Suprapubic skin (tissue), 4 donors: ENCODE data around the gene TSHZ2. TPM values are rescaled to one million over a fixed set of nuclear protein-coding genes. Genes with fewer than 3 reads are reported as not detected.

Source experiments
- DNase-seq, 2 donors: peaks; one replicate each; pipeline ENCODE4 v3.0.0-alpha.2; 2019; ENCODE audit warnings: low spot score in 2 of 2
- H3K27ac ChIP-seq: fragments of 200-600 bp; sonication (generic); one replicate; pipeline ENCODE4 v1.5.1; 2019
- H3K27me3 ChIP-seq: fragments of 200-600 bp; sonication (generic); one replicate; pipeline ENCODE4 v1.5.1; 2019
- H3K36me3 ChIP-seq: fragments of 200-600 bp; sonication (generic); one replicate; pipeline ENCODE4 v1.5.1; 2019
- H3K4me1 ChIP-seq: fragments of 200-600 bp; sonication (generic); one replicate; pipeline ENCODE4 v1.5.1; 2019
- H3K4me3 ChIP-seq: fragments of 200-600 bp; sonication (generic); one replicate; pipeline ENCODE4 v1.5.1; 2019; ENCODE audit warnings: mild to moderate bottlenecking
- H3K9me3 ChIP-seq: fragments of 200-600 bp; sonication (generic); one replicate; pipeline ENCODE4 v1.5.1; 2019
- CTCF ChIP-seq, 2 donors: fragments of 200-600 bp in 1 of 2; fragments of 450-650 bp in 1 of 2; sonication (generic) in 1 of 2; IDR thresholded peaks; one replicate each; pipeline ENCODE4 v1.5.1; 2016 to 2019; ENCODE audit warnings: antibody characterized with exemption in 2 of 2, mild to moderate bottlenecking in 1 of 2, moderate library complexity in 1 of 2
- EP300 ChIP-seq: sonication (generic); formaldehyde crosslinking; IDR thresholded peaks from one replicate; pipeline ENCODE4 v1.6.1; 2017; ENCODE audit warnings: antibody characterized with exemption
- POLR2A ChIP-seq, 2 donors: fragments of 450-650 bp; IDR thresholded peaks; one replicate each; pipeline ENCODE4 v1.6.1; 2017; ENCODE audit warnings: antibody characterized with exemption in 2 of 2, mild to moderate bottlenecking in 2 of 2, moderate library complexity in 2 of 2
- POLR2AphosphoS5 ChIP-seq, 3 donors: sonication (generic); formaldehyde crosslinking; IDR thresholded peaks; one replicate each; pipeline ENCODE4 v1.6.1; 2017; ENCODE audit warnings: antibody characterized with exemption in 3 of 3
- WGBS: methylation state at CpG from one replicate; pipeline ENCODE4 v1.1.5; 2018; 5-methylcytosine and 5-hydroxymethylcytosine counted together
- total RNA-seq, 4 donors: library from RNA; depleted of rRNA; stranded (reverse); fragments of >200 nt; gene quantifications; one replicate each; pipeline ENCODE4 v1.1.0, GENCODE V29; 2016

The TSHZ2 gene
- total RNA-seq, 4 donors from 2014 or later = 10.2 to 24.7 (median 19.2) TPM

- WGBS = 85% methylated on average over 3 of the region's 3 CpGs
- no peak for DNase-seq
- Histone ChIP-seq H3K36me3 (no peaks in the 10 kb centered on the region), H3K4me1 (peaks cover 13% of the 10 kb centered on the region), H3K27me3 (no peaks in the 10 kb centered on the region), H3K9me3 (no peaks in the 10 kb centered on the region), H3K4me3 (no peak overlapping the region), H3K27ac (no peak overlapping the region)
- TF ChIP-seq CTCF (IDR thresholded peaks at IDR 0.05) = no peak
- TF ChIP-seq POLR2AphosphoS5 (IDR thresholded peaks at IDR 0.05) = no peak
- no peak for TF ChIP-seq EP300
- TF ChIP-seq POLR2A (IDR thresholded peaks at IDR 0.05) = no peak
Observed at GRCh38 chr20:53274807-53275206, 302.6 kb downstream of the TSHZ2 start.

- Histone ChIP-seq H3K27ac (no peak overlapping the region), H3K9me3 (no peaks in the 10 kb centered on the region), H3K27me3 (no peaks in the 10 kb centered on the region), H3K4me1 (peaks cover 13% of the 10 kb centered on the region), H3K4me3 (no peak overlapping the region), H3K36me3 (no peaks in the 10 kb centered on the region)
- DNase-seq = peak in 1 of 2 donors; percentile 72
- WGBS = 45% methylated on average over 3 of the region's 3 CpGs
- TF ChIP-seq POLR2AphosphoS5 (IDR thresholded peaks at IDR 0.05) (peak in 1 of 3 donors; percentile 68), CTCF (IDR thresholded peaks at IDR 0.05) (no peak)
Observed at GRCh38 chr20:53276143-53276542, 304.0 kb downstream of the TSHZ2 start.

- no peak for DNase-seq
- no peaks in the 10 kb centered on the region for H3K27me3 ChIP-seq
- H3K9me3 ChIP-seq = no peaks in the 10 kb centered on the region
- WGBS = 97% methylated on average over 1 of the region's 1 CpG
- H3K4me3 ChIP-seq = no peak overlapping the region
- H3K27ac ChIP-seq = no peak overlapping the region
- no peaks in the 10 kb centered on the region for H3K36me3 ChIP-seq
- peaks cover 13% of the 10 kb centered on the region for H3K4me1 ChIP-seq
- no peak for TF ChIP-seq CTCF (IDR thresholded peaks at IDR 0.05)
- no peak for TF ChIP-seq POLR2A (IDR thresholded peaks at IDR 0.05)
- no peak for TF ChIP-seq EP300
- no peak for TF ChIP-seq POLR2AphosphoS5 (IDR thresholded peaks at IDR 0.05)
Observed at GRCh38 chr20:53278555-53278954, 306.4 kb downstream of the TSHZ2 start.

GRCh38 chr20:53279735-53280134 is 307.6 kb downstream of the TSHZ2 start:
- WGBS = 71% methylated on average over 1 of the region's 1 CpG
- Histone ChIP-seq H3K4me3 (no peak overlapping the region), H3K27me3 (no peaks in the 10 kb centered on the region), H3K4me1 (peaks cover 13% of the 10 kb centered on the region), H3K27ac (no peak overlapping the region), H3K9me3 (no peaks in the 10 kb centered on the region), H3K36me3 (no peaks in the 10 kb centered on the region)
- DNase-seq = no peak
- no peak for TF ChIP-seq CTCF (IDR thresholded peaks at IDR 0.05)
- TF ChIP-seq POLR2A (IDR thresholded peaks at IDR 0.05) = no peak
- no peak for TF ChIP-seq EP300
- TF ChIP-seq POLR2AphosphoS5 (IDR thresholded peaks at IDR 0.05) = no peak

- no peaks in the 10 kb centered on the region for H3K27me3 ChIP-seq
- no peak overlapping the region for H3K27ac ChIP-seq
- TF ChIP-seq POLR2A (IDR thresholded peaks at IDR 0.05) (no peak), POLR2AphosphoS5 (IDR thresholded peaks at IDR 0.05) (no peak), CTCF (IDR thresholded peaks at IDR 0.05) (no peak), EP300 (no peak)
- no peaks in the 10 kb centered on the region for H3K36me3 ChIP-seq
- DNase-seq = no peak
- H3K4me1 ChIP-seq = no peaks in the 10 kb centered on the region
- 81% methylated on average over 2 of the region's 2 CpGs for WGBS
- H3K4me3 ChIP-seq = no peak overlapping the region
- H3K9me3 ChIP-seq = no peaks in the 10 kb centered on the region
Observed at GRCh38 chr20:53281557-53282117, 309.5 kb downstream of the TSHZ2 start.
